OCI-LY7 (cell line): ENCODE measurements around the gene WDR73.

Experiments used
- EZH2phosphoT487 ChIP-seq: fragments of 200-600 bp; sonication (generic); IDR thresholded peaks from 2 replicates; pipeline ENCODE4 v1.6.1; 2018; ENCODE audit warnings: low read depth, borderline replicate concordance, mild to moderate bottlenecking, mixed run types, antibody characterized with exemption, low read length, moderate library complexity, mixed read lengths
- TF ChIP-seq, protein P1 (sequence below): fragments of 200-600 bp; sonication (generic); conservative IDR thresholded peaks from 2 replicates; pipeline ENCODE4 v1.5.1; 2014; ENCODE audit warnings: mild to moderate bottlenecking, antibody characterized with exemption, low read length, moderate library complexity, mixed read lengths

DNA sequence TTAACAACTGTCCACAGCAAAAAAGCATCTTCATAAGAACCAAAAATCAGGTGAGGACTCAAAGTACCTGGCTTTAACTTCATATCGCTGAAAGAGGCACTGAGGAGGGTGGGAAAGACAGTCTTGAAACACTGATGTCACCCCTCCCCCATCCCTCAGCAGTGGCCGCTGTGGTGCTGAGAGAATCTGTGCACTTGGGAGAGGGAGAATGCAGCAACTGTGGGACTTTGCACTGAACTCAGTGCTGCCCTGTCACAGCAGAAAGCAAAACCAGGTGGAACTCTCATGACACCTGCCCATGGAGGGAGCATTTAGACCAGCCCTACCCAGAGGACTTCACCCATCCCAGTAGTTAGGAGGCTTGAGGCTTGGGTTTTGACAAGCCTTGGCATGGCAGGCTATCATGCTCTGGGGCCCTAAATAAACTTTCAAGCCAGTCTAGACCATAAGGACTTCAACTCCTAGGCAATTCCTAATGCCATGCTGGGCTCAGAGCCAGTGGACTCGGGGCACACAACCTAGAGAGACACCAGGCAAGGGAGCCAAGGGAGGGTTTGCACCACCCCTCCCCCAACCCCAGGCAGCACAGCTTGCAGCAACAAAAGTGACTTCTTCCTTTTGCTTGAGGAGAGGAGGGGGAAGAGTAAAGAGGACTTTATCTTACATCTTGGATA is 59.3 kb downstream of the WDR73 start:
- TF ChIP-seq, protein P1, sequence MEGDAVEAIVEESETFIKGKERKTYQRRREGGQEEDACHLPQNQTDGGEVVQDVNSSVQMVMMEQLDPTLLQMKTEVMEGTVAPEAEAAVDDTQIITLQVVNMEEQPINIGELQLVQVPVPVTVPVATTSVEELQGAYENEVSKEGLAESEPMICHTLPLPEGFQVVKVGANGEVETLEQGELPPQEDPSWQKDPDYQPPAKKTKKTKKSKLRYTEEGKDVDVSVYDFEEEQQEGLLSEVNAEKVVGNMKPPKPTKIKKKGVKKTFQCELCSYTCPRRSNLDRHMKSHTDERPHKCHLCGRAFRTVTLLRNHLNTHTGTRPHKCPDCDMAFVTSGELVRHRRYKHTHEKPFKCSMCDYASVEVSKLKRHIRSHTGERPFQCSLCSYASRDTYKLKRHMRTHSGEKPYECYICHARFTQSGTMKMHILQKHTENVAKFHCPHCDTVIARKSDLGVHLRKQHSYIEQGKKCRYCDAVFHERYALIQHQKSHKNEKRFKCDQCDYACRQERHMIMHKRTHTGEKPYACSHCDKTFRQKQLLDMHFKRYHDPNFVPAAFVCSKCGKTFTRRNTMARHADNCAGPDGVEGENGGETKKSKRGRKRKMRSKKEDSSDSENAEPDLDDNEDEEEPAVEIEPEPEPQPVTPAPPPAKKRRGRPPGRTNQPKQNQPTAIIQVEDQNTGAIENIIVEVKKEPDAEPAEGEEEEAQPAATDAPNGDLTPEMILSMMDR, result no peak
- no peak for TF ChIP-seq EZH2phosphoT487
